Gastroesophageal sphincter (tissue), 3 donors: ENCODE results near the gene STAT4.

ENCODE experiments used
- CTCF ChIP-seq, 4 experiments: fragments of 200-600 bp in 2 of 4; fragments of 450-650 bp in 2 of 4; sonication (generic) in 1 of 4; IDR thresholded peaks; one replicate each; pipeline ENCODE4 v1.5.1; 2017 to 2019; ENCODE audit warnings: antibody characterized with exemption in 4 of 4, mild to moderate bottlenecking in 2 of 4, moderate library complexity in 2 of 4
- POLR2A ChIP-seq, 2 donors: fragments of 450-650 bp; IDR thresholded peaks; one replicate each; pipeline ENCODE4 v1.6.1; 2017; ENCODE audit warnings: antibody characterized with exemption in 2 of 2, mild to moderate bottlenecking in 2 of 2, moderate library complexity in 1 of 2

GRCh38 chr2:191082321-191082720, 68.5 kb downstream of the STAT4 start:
- TF ChIP-seq POLR2A (IDR thresholded peaks at IDR 0.05), result no peak
- TF ChIP-seq CTCF (IDR thresholded peaks at IDR 0.05), result no peak
